ENCODE results near the gene ZBTB17. TPM values are rescaled to one million over a fixed set of nuclear protein-coding genes. Genes with fewer than 3 reads are reported as not detected.

ZBTB17 gene
- polyA plus RNA-seq, 1 donor from 2014 or later: 30.5 TPM

- H3K9me3 Mint-ChIP-seq: no peaks in the 10 kb centered on the region
- H3K4me1 Mint-ChIP-seq: no peaks in the 10 kb centered on the region
- H3K36me3 Mint-ChIP-seq: peaks cover 2% of the 10 kb centered on the region
- no peak overlapping the region for H3K27ac Mint-ChIP-seq
- no peak overlapping the region for H3K4me3 Mint-ChIP-seq
- no peaks in the 10 kb centered on the region for H3K27me3 Mint-ChIP-seq
These were observed 23.0 kb upstream of the ZBTB17 start for GRCh38 chr1:15998929-15999328.

- no peaks in the 10 kb centered on the region for H3K27me3 Mint-ChIP-seq
- H3K4me3 Mint-ChIP-seq: no peak overlapping the region
- H3K4me1 Mint-ChIP-seq: no peaks in the 10 kb centered on the region
- peak overlapping the region in 1 of 3 donors; percentile 52 for H3K27ac Mint-ChIP-seq
- H3K9me3 Mint-ChIP-seq: no peaks in the 10 kb centered on the region
- peaks cover 2% of the 10 kb centered on the region for H3K36me3 Mint-ChIP-seq
These were observed 21.9 kb upstream of the ZBTB17 start for GRCh38 chr1:15997637-15998280.

GRCh38 chr1:15997076-15997585 lies 21.2 kb upstream of the ZBTB17 start:
- no peak overlapping the region for H3K27ac Mint-ChIP-seq
- peaks cover 2% of the 10 kb centered on the region for H3K36me3 Mint-ChIP-seq
- H3K4me1 Mint-ChIP-seq: no peaks in the 10 kb centered on the region
- no peaks in the 10 kb centered on the region for H3K9me3 Mint-ChIP-seq
- no peak overlapping the region for H3K4me3 Mint-ChIP-seq
- H3K27me3 Mint-ChIP-seq: no peaks in the 10 kb centered on the region

GRCh38 chr1:15994590-15995351 lies 18.9 kb upstream of the ZBTB17 start:
- Mint-ChIP-seq H3K27me3 (no peaks in the 10 kb centered on the region), H3K4me3 (no peak overlapping the region), H3K27ac (peak overlapping the region in 1 of 3 donors; percentile 87), H3K36me3 (peaks cover 2% of the 10 kb centered on the region), H3K9me3 (peaks cover 0 to 1% (median 0%) of the 10 kb centered on the region in 3 donors), H3K4me1 (no peaks in the 10 kb centered on the region)

GRCh38 chr1:15994081-15994480 lies 18.2 kb upstream of the ZBTB17 start:
- no peak overlapping the region for H3K4me3 Mint-ChIP-seq
- no peaks in the 10 kb centered on the region for H3K27me3 Mint-ChIP-seq
- H3K36me3 Mint-ChIP-seq: peaks cover 2% of the 10 kb centered on the region
- H3K27ac Mint-ChIP-seq: no peak overlapping the region
- H3K4me1 Mint-ChIP-seq: no peaks in the 10 kb centered on the region
- H3K9me3 Mint-ChIP-seq: peaks cover 0 to 1% (median 0%) of the 10 kb centered on the region in 3 donors

GRCh38 chr1:15993666-15994065 lies 17.8 kb upstream of the ZBTB17 start:
- Mint-ChIP-seq H3K27me3 (no peaks in the 10 kb centered on the region), H3K9me3 (peaks cover 0 to 1% (median 0%) of the 10 kb centered on the region in 3 donors), H3K4me1 (no peaks in the 10 kb centered on the region), H3K4me3 (no peak overlapping the region), H3K27ac (no peak overlapping the region), H3K36me3 (peaks cover under 1% of the 10 kb centered on the region)

- no peaks in the 10 kb centered on the region for H3K36me3 Mint-ChIP-seq
- no peaks in the 10 kb centered on the region for H3K27me3 Mint-ChIP-seq
- H3K27ac Mint-ChIP-seq: no peak overlapping the region
- H3K4me3 Mint-ChIP-seq: peak overlapping the region in 1 of 4 donors; percentile 5
- H3K4me1 Mint-ChIP-seq: no peaks in the 10 kb centered on the region
- H3K9me3 Mint-ChIP-seq: peaks cover 0 to 1% (median 0%) of the 10 kb centered on the region in 3 donors
These were observed 16.9 kb upstream of the ZBTB17 start for GRCh38 chr1:15992582-15993500.

- no peaks in the 10 kb centered on the region for H3K4me1 Mint-ChIP-seq
- no peaks in the 10 kb centered on the region for H3K27me3 Mint-ChIP-seq
- peaks cover 0 to 1% (median 0%) of the 10 kb centered on the region in 3 donors for H3K9me3 Mint-ChIP-seq
- no peaks in the 10 kb centered on the region for H3K36me3 Mint-ChIP-seq
- H3K4me3 Mint-ChIP-seq: peak overlapping the region in 1 of 4 donors; percentile 5
- H3K27ac Mint-ChIP-seq: no peak overlapping the region
These were observed 16.3 kb upstream of the ZBTB17 start for GRCh38 chr1:15992187-15992553.

GRCh38 chr1:15991427-15992186 lies 15.7 kb upstream of the ZBTB17 start:
- Mint-ChIP-seq H3K27ac (no peak overlapping the region), H3K27me3 (no peaks in the 10 kb centered on the region), H3K4me1 (no peaks in the 10 kb centered on the region), H3K4me3 (no peak overlapping the region), H3K36me3 (no peaks in the 10 kb centered on the region), H3K9me3 (peaks cover 0 to 1% (median 0%) of the 10 kb centered on the region in 3 donors)

- H3K27ac Mint-ChIP-seq: no peak overlapping the region
- H3K9me3 Mint-ChIP-seq: peaks cover 0 to 1% (median 0%) of the 10 kb centered on the region in 3 donors
- peaks cover 2% of the 10 kb centered on the region for H3K27me3 Mint-ChIP-seq
- no peaks in the 10 kb centered on the region for H3K36me3 Mint-ChIP-seq
- H3K4me3 Mint-ChIP-seq: no peak overlapping the region
- H3K4me1 Mint-ChIP-seq: no peaks in the 10 kb centered on the region
These were observed 13.9 kb upstream of the ZBTB17 start for GRCh38 chr1:15989776-15990175.

- Mint-ChIP-seq H3K27me3 (peaks cover 2% of the 10 kb centered on the region), H3K36me3 (no peaks in the 10 kb centered on the region), H3K9me3 (peaks cover 0 to 1% (median 0%) of the 10 kb centered on the region in 3 donors), H3K4me1 (no peaks in the 10 kb centered on the region), H3K27ac (no peak overlapping the region), H3K4me3 (no peak overlapping the region)
These were observed 13.2 kb upstream of the ZBTB17 start for GRCh38 chr1:15988856-15989736.

GRCh38 chr1:15985611-15986297 lies 9.9 kb upstream of the ZBTB17 start:
- peaks cover 0 to 1% (median 0%) of the 10 kb centered on the region in 3 donors for H3K9me3 Mint-ChIP-seq
- peaks cover 2% of the 10 kb centered on the region for H3K27me3 Mint-ChIP-seq
- no peak overlapping the region for H3K4me3 Mint-ChIP-seq
- no peaks in the 10 kb centered on the region for H3K4me1 Mint-ChIP-seq
- peaks cover 2% of the 10 kb centered on the region for H3K36me3 Mint-ChIP-seq
- H3K27ac Mint-ChIP-seq: no peak overlapping the region

- H3K27ac Mint-ChIP-seq: no peak overlapping the region
- H3K4me1 Mint-ChIP-seq: peaks cover 0 to under 1% (median 0%) of the 10 kb centered on the region in 3 donors
- H3K27me3 Mint-ChIP-seq: peaks cover 2% of the 10 kb centered on the region
- no peaks in the 10 kb centered on the region for H3K9me3 Mint-ChIP-seq
- no peak overlapping the region for H3K4me3 Mint-ChIP-seq
- peaks cover 2% of the 10 kb centered on the region for H3K36me3 Mint-ChIP-seq
These were observed 7.4 kb upstream of the ZBTB17 start for GRCh38 chr1:15983275-15983674.
